Stomach (tissue), 4 donors: ENCODE measurements around the gene LYZL2.
"Not testable (repeated sequence)": the region's sequence is repeated elsewhere in the genome, so short reads cannot be mapped to it uniquely, and the experiment has no call there.

Experiments used
- EP300 ChIP-seq: sonication (generic); formaldehyde crosslinking; IDR thresholded peaks from one replicate; pipeline ENCODE4 v1.6.1; 2017; ENCODE audit warnings: antibody characterized with exemption
- POLR2A ChIP-seq, 4 donors: fragments of 450-650 bp; IDR thresholded peaks; one replicate each; pipeline ENCODE4 v1.6.1; 2016; ENCODE audit warnings: antibody characterized with exemption in 4 of 4, control low read depth in 2 of 4, mild to moderate bottlenecking in 1 of 4, moderate library complexity in 1 of 4
- POLR2AphosphoS5 ChIP-seq, 3 donors: sonication (generic); formaldehyde crosslinking; IDR thresholded peaks; one replicate each; pipeline ENCODE4 v1.6.1; 2016; ENCODE audit warnings: antibody characterized with exemption in 3 of 3
- TF ChIP-seq, protein P1 (sequence below), 7 experiments: fragments of 450-650 bp in 4 of 7; fragments of 200-600 bp in 3 of 7; sonication (generic) in 3 of 7; IDR thresholded peaks; one replicate each; pipeline ENCODE4 v1.5.1; 2016 to 2019; ENCODE audit warnings: antibody characterized with exemption in 7 of 7, control low read depth in 2 of 7, mild to moderate bottlenecking in 1 of 7

DNA sequence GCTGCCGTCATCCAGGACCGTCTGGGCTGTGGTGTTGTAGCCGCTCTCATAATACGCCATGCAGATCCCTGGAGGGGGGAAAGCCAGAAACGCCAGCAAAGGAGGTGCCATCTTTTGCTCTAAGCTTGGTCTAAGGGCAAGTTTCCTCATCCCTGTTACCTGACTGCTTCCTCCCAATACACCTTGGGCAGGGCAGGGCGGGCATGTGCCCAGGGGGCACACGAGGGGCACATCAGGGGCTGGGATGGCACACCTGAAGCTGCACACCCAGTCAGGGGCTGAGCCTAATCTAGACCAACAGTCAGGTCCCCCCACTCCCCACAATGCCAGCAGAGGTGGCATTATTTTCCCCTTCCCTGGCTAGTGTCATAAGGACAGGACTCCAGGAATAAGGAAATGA, 3.4 kb downstream of the LYZL2 start:
- not testable (repeated sequence) for TF ChIP-seq POLR2A (IDR thresholded peaks at IDR 0.05); EP300; POLR2AphosphoS5 (IDR thresholded peaks at IDR 0.05)
- TF ChIP-seq, protein P1, sequence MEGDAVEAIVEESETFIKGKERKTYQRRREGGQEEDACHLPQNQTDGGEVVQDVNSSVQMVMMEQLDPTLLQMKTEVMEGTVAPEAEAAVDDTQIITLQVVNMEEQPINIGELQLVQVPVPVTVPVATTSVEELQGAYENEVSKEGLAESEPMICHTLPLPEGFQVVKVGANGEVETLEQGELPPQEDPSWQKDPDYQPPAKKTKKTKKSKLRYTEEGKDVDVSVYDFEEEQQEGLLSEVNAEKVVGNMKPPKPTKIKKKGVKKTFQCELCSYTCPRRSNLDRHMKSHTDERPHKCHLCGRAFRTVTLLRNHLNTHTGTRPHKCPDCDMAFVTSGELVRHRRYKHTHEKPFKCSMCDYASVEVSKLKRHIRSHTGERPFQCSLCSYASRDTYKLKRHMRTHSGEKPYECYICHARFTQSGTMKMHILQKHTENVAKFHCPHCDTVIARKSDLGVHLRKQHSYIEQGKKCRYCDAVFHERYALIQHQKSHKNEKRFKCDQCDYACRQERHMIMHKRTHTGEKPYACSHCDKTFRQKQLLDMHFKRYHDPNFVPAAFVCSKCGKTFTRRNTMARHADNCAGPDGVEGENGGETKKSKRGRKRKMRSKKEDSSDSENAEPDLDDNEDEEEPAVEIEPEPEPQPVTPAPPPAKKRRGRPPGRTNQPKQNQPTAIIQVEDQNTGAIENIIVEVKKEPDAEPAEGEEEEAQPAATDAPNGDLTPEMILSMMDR (IDR thresholded peaks at IDR 0.05): not testable (repeated sequence)
